MM.1S (cell line): ENCODE results near the gene TSPAN4.

Experiments used
- DNase-seq: peaks from one replicate; pipeline ENCODE4 v3.0.0-alpha.2; 2015
- H2AFZ ChIP-seq: fragments of 300-600 bp; sonication (generic); 2 replicates; pipeline ENCODE4 v1.6.0; 2016; ENCODE audit warnings: antibody characterized with exemption, low read length
- H3F3A ChIP-seq: fragments of 300-600 bp; sonication (generic); 2 replicates; pipeline ENCODE4 v1.6.1; 2016; ENCODE audit warnings: mild to moderate bottlenecking, antibody characterized with exemption, low read length, moderate library complexity, mixed read lengths; ENCODE audit not compliant: insufficient read depth
- H3K27ac ChIP-seq: fragments of 300-600 bp; sonication (generic); 2 replicates; pipeline ENCODE4 v1.5.1; 2016; ENCODE audit warnings: mild to moderate bottlenecking, low read length
- H3K27me3 ChIP-seq: fragments of 300-600 bp; sonication (generic); replicated peaks from 2 replicates; pipeline ENCODE4 v1.6.0; 2016; ENCODE audit warnings: low read length; ENCODE audit not compliant: insufficient read depth
- H3K36me3 ChIP-seq: fragments of 300-600 bp; sonication (generic); replicated peaks from 2 replicates; pipeline ENCODE4 v1.6.1; 2016; ENCODE audit warnings: mild to moderate bottlenecking, low read length, mixed read lengths; ENCODE audit not compliant: insufficient read depth
- H3K4me1 ChIP-seq: fragments of 300-600 bp; sonication (generic); 2 replicates; pipeline ENCODE4 v1.6.1; 2016; ENCODE audit warnings: low read length, mixed read lengths
- H3K4me2 ChIP-seq: fragments of 300-600 bp; sonication (generic); 2 replicates; pipeline ENCODE4 v1.6.0; 2016; ENCODE audit warnings: low read depth, low read length
- H3K4me3 ChIP-seq: fragments of 300-600 bp; sonication (generic); 2 replicates; pipeline ENCODE4 v1.5.1; 2016; ENCODE audit warnings: low read length, mixed read lengths
- H3K79me2 ChIP-seq: fragments of 300-600 bp; sonication (generic); 2 replicates; pipeline ENCODE4 v1.6.1; 2016; ENCODE audit warnings: mixed run types, low read length, mixed read lengths
- H3K9ac ChIP-seq: fragments of 300-600 bp; sonication (generic); 2 replicates; pipeline ENCODE4 v1.6.1; 2016; ENCODE audit warnings: low read length, mixed read lengths
- H3K9me2 ChIP-seq: fragments of 300-600 bp; sonication (generic); replicated peaks from 2 replicates; pipeline ENCODE4 v1.6.1; 2016; ENCODE audit warnings: mild to moderate bottlenecking, low read length, mixed read lengths; ENCODE audit not compliant: insufficient read depth
- H3K9me3 ChIP-seq: fragments of 300-600 bp; sonication (generic); replicated peaks from 2 replicates; pipeline ENCODE4 v1.6.1; 2016; ENCODE audit warnings: mild to moderate bottlenecking, low read length, mixed read lengths; ENCODE audit not compliant: insufficient read depth
- H4K20me1 ChIP-seq: fragments of 300-600 bp; sonication (generic); 2 replicates; pipeline ENCODE4 v1.6.1; 2016; ENCODE audit warnings: mild to moderate bottlenecking, low read length, moderate library complexity, mixed read lengths; ENCODE audit not compliant: insufficient read depth
- CTCF ChIP-seq: fragments of 300-600 bp; sonication (generic); IDR thresholded peaks from 2 replicates; pipeline ENCODE4 v1.5.1; 2016; ENCODE audit warnings: antibody characterized with exemption, low read length, mixed read lengths
- EZH2 ChIP-seq: fragments of 300-600 bp; sonication (generic); optimal IDR thresholded peaks from 2 replicates; pipeline ENCODE3; 2017; ENCODE audit warnings: low read depth, mild to moderate bottlenecking, antibody characterized with exemption, low read length, mixed read lengths
- EZH2phosphoT487 ChIP-seq: fragments of 300-600 bp; sonication (generic); IDR thresholded peaks from 2 replicates; pipeline ENCODE4 v1.6.1; 2018; ENCODE audit warnings: antibody characterized with exemption, low read length

The TSPAN4 gene

GRCh38 chr11:867856-868358 is 25.3 kb downstream of the TSPAN4 start:
- no peak for TF ChIP-seq EZH2
- no peak for TF ChIP-seq EZH2phosphoT487
- no peak for TF ChIP-seq CTCF
- no peak overlapping the region for H3K27ac ChIP-seq
- H3K4me3 ChIP-seq, result no peak overlapping the region
- no peaks in the 10 kb centered on the region for H3K9me3 ChIP-seq
- no peak overlapping the region for H3K4me2 ChIP-seq
- H4K20me1 ChIP-seq, result no peaks in the 10 kb centered on the region
- peaks cover 8% of the 10 kb centered on the region; the same call in 1 of the 2 replicates for H3K27me3 ChIP-seq
- DNase-seq, result no peak
- no peaks in the 10 kb centered on the region for H3K9me2 ChIP-seq
- H3K79me2 ChIP-seq, result no peaks in the 10 kb centered on the region
- no peaks in the 10 kb centered on the region for H3K4me1 ChIP-seq
- H2AFZ ChIP-seq, result no peak overlapping the region
- no peaks in the 10 kb centered on the region for H3K36me3 ChIP-seq
- no peaks in the 10 kb centered on the region for H3F3A ChIP-seq
- H3K9ac ChIP-seq, result no peak overlapping the region

GRCh38 chr11:868394-868793 is 25.7 kb downstream of the TSPAN4 start:
- no peak for DNase-seq
- Histone ChIP-seq H3K4me1 (no peaks in the 10 kb centered on the region), H4K20me1 (no peaks in the 10 kb centered on the region)

GRCh38 chr11:868802-869201 is 26.1 kb downstream of the TSPAN4 start:
- TF ChIP-seq EZH2phosphoT487, result no peak
- no peak for TF ChIP-seq CTCF
- TF ChIP-seq EZH2, result no peak

More at GRCh38 chr11:868394-868793, 25.7 kb downstream of the TSPAN4 start:
- Histone ChIP-seq H3K27me3 (peaks cover 3% of the 10 kb centered on the region; the same call in 1 of the 2 replicates), H3K79me2 (no peaks in the 10 kb centered on the region), H2AFZ (no peak overlapping the region), H3K9me2 (no peaks in the 10 kb centered on the region), H3K4me3 (no peak overlapping the region), H3K9ac (no peak overlapping the region), H3K27ac (no peak overlapping the region), H3F3A (no peaks in the 10 kb centered on the region), H3K9me3 (no peaks in the 10 kb centered on the region), H3K4me2 (no peak overlapping the region), H3K36me3 (no peaks in the 10 kb centered on the region)
- no peak for TF ChIP-seq EZH2phosphoT487
- no peak for TF ChIP-seq EZH2
- TF ChIP-seq CTCF, result no peak

More at GRCh38 chr11:868802-869201, 26.1 kb downstream of the TSPAN4 start:
- no peaks in the 10 kb centered on the region for H3K9me3 ChIP-seq
- H4K20me1 ChIP-seq, result no peaks in the 10 kb centered on the region
- DNase-seq, result no peak
- no peak overlapping the region for H3K9ac ChIP-seq
- H3K27me3 ChIP-seq, result no peaks in the 10 kb centered on the region
- H3K4me1 ChIP-seq, result no peaks in the 10 kb centered on the region
- H2AFZ ChIP-seq, result no peak overlapping the region
- H3K79me2 ChIP-seq, result no peaks in the 10 kb centered on the region
- H3K4me2 ChIP-seq, result no peak overlapping the region
- no peaks in the 10 kb centered on the region for H3F3A ChIP-seq
- H3K36me3 ChIP-seq, result no peaks in the 10 kb centered on the region
- H3K27ac ChIP-seq, result no peak overlapping the region
- no peaks in the 10 kb centered on the region for H3K9me2 ChIP-seq
- no peak overlapping the region for H3K4me3 ChIP-seq
